PC-3 (cell line): ENCODE measurements around the gene STT3A.

Experiments used
- CTCF ChIP-seq: fragments of 300-600 bp; sonication (generic); conservative IDR thresholded peaks from 2 replicates; pipeline ENCODE4 v1.5.1; 2017; ENCODE audit warnings: antibody characterized with exemption, low read depth, mild to moderate bottlenecking, low read length
- EZH2 ChIP-seq: fragments of 300-600 bp; sonication (generic); IDR thresholded peaks from one replicate; pipeline ENCODE4 v1.6.1; 2017; ENCODE audit warnings: antibody characterized with exemption, mild to moderate bottlenecking, low read length; ENCODE audit not compliant: unreplicated experiment
- EZH2phosphoT487 ChIP-seq: fragments of 300-600 bp; sonication (generic); IDR thresholded peaks from 2 replicates; pipeline ENCODE4 v1.6.1; 2018; ENCODE audit warnings: mild to moderate bottlenecking, antibody characterized with exemption, low read length, borderline replicate concordance

GRCh38 chr11:125566235-125566634 lies 26.4 kb upstream of the STT3A start:
- TF ChIP-seq CTCF (no peak), EZH2 (no peak), EZH2phosphoT487 (no peak)
